ENCODE data around the gene ZBTB12.
"Not testable (repeated sequence)": the region's sequence is repeated elsewhere in the genome, so short reads cannot be mapped to it uniquely, and the experiment has no call there.

ZBTB12 gene

DNA sequence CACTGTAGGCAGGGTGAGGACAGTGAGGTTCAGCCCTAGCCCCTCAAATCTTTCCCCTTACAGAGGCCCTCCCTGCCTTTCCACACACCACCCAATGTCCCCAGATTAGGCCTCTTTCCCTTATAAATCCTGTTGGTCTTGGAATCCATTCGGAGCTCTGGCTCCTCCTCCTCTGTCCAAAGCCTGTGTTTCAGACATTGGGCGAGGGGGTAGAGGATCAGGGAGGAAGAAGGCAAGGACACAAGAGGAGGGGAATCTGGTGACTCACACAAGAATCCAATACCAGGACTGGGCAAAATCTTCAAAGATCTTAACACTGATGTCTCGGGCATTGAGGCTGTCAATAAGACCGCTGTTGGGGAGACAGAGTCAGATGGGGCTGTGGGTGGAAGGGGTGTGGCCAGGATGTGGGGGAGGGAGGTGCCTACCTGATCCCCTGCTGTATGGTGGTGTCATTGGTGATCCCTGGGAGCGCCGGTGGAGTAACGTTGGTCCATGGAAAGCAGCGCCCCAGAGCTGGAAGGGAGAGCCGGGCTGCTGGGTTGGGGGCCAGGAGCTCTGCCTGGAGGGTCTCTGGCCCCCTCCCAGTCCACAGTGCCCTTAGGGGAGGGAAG is 30.7 kb downstream of the ZBTB12 start:
- no peak for FAIRE-seq

DNA sequence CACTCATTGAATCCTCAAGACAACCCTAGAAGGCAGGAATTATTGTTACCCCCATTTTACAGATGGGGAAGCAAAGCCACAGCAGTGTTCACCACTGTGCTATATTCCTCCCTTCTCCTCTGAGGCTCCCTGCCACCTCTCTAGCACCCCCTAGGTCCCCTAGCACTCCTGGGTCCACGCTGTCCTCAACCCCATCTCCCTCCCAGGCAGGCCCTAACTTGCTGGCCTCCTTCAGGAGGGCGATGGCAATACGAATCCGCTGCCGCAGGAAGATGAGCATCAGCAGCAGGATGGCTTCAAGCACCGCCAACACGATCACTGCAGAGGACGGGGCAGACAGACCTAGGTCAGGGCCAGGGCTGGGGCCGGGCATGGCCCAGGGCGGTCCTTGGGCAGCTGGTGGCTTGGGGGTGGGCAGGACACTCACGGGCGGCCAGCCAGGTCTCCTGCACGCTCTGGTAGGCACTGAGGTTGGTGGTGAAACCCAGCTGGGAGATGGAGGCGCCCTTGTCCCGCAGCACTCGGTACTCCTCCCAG is 31.4 kb downstream of the ZBTB12 start:
- no peak for FAIRE-seq

DNA sequence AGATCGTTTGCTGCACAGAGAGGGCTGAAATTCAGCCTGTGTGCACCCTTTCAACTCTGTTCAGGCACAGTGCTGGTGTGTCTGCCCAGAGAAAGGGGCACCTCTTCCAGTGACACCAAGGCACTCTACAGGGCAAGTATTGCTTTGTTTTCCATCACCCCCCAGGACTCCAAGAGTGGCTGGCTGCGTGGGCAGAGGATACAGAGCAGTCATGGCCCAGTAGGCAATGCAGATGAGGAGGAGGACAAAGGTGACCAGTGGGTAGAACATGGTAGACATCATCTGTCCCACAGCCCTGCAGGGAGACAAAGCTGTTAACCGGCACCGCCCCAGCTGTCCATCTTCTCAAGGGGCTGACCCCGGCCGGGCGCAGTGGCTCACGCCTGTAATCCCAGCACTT is 32.5 kb downstream of the ZBTB12 start:
- no peak for FAIRE-seq

DNA sequence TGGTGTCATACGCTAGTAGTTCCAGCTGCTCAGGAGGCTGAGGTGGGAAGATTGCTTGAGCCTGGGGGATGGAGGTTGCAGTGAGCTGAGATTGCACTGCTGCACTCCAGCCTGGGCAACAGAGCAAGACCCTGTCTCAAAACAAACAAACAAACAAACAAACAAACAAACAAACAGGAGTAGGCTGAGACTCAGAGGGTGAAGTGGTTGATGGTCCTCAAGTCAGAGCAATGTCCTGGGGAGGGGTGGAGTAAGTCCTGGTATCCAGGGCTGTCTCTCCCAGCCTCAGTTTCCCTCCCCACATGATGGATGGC is 33.3 kb downstream of the ZBTB12 start:
- FAIRE-seq = not testable (repeated sequence)

DNA sequence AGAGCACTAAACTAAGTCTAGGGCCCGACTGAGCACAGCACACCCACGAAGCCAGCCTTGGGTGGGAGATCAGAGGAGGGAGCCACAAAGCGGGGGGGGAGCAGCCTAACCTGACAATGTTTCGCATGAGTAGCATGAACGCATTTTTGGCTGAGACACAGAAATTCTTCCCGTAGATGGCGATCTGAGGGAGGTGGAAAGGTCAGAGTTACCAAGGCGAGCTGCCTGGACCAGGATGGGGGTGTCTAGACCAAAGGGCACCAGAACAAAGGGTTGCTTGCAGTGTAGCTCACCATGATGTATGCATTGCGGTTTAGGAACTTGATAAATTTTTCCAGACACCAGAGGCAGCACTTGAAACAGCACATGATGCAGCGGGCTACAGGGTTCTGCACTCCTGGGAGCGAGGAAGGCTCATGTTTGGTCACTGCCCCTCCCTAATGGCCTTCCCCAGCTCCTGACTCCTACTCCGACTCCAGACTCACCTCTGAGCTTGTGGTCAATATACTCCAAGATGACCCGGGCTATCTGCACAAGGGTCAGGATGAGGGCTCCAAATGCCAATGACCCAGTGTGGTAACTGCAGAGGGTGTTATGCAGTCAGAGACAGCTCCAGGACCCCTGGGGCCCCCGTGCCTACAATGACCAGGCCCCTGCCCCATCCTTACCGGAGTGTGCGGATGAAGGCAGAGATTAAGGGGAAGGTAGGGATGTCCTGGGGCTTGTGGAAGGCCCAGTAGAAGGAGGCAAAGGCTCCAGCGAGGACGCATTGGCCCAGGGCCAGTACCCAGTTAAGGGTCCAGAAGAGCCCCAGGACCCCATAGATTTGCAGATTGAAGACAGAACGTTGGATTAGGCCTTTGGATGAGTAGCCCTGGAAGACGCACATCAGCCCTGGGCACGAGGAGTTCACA is 36.4 kb downstream of the ZBTB12 start:
- no peak for FAIRE-seq

DNA sequence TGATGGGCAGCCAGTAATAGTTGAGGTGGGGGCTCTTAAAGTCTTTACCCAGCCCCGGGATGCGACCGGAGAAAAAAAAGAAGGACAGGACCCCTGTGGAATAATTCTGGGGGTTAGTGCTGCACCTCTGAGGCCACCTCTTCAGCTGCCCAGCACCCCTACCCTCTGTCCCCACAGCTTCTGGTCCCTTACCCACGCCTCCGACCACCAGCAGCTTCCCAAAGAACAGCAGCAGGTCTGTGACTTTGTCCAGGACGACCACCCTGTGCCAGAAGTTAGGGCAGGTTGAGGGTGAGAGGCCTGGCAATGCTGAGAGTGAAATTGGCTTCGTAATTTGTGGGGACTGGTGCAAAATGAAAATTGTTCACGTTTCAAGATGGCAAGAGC is 37.1 kb downstream of the ZBTB12 start:
- no peak for FAIRE-seq

DNA sequence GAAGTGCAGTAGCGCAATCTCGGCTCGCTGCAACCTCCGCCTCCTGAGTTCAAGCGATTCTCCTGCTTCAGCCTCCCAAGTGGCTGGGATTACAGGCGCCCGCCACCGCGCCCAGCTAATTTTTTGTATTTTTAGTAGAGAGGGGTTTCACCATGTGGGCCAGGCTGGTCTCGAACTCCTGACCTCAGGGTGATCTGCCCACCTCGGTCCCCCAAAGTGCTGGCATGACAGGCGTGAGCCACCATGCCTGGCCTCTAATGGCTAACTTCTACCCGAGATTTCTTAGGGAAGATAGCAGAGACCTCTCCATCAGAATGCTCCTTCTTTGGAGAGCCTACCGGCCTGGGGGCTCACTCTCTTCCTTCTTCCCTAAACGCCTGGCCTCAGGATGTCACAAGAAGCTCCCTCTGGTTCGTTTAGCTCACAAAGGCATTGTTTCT is 37.7 kb downstream of the ZBTB12 start:
- not testable (repeated sequence) for FAIRE-seq

DNA sequence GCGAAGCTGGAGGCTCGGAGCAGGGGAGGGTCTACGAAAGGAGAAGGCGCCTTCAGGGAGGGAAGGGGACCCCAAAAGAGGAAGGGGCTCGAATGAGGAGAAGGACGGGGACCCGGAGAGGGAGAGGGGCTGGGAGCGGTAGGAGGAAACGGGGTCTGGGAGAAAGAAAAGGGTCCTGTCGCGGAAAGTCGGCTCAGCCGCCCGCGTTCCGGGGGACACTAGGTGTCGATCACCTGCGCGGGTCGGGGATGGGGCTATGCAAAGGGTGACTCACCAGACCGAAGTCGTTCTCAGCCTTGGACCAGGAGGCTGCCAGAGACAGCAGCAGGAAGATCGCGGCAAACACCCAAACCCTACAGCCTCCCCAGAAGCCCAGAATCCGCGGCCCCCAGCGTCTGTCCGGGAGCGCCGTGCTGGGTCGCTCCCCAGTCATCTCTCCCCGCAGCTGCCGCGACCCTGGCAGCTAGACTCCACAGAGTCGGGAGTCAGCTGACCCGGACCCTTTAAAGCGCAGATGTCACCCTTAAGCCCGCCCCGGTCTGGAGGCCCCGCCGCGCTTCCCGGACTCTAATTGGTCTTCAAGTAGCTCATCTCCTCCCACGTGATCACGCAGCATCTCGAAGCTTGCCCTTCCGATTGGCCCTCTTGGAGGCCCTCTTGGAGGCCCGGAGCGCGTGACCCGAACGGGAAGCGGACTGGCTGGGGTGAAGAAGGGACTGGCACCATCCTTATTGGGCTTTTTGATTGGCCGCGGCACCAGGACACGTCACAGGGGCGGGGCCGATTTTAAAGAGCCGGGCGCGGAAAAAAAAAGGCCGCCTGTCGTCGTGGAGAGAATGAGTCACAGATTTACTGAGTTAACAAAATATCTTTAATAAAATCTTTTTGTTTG is 39.3 kb downstream of the ZBTB12 start, which contains the start of gene NEU1:
Gene NEU1 (minus strand): TSS at position 478 of the 892 bp plus-strand sequence. CDS start 45 bp downstream, at position 433.
- FAIRE-seq = peak; percentile 92

DNA sequence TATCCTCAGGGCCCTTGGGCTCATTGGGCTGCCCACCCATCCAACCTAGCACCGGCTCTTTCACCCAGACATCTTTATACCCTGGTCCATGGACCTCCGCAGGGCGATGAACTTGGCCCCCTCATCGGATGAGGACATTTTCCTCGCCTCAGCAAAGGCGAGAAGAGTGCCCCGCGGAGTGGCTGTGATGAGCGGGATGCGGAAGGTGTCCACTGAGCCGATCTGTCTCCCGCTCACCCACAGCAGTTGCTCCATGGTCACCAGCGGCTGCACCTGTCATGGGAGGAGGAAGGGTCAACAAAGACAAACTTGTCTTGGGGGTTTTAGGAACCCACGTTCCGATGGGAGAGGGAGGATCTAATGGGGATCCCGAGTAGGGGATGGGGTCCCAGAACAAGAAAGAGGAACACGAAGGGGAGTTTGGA is 40.0 kb downstream of the ZBTB12 start:
- no peak for FAIRE-seq

DNA sequence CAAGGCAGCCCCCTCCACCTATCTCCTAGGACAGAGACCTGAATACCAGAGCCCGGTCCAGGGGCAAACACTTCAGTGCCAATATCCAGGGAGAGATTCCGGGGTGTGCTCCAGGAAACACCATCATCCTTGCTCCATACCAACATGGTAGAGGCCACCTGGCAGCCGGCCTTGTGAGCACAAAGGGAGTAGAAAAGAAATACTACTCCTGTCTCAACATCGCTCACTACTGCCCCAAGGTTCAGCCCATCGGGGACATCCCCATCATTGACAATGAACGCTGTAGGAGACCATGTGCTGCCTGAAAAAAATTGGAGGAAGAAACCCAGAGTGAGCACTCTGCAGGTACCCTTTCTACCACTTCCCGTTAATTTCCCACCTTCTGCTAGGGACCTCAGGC is 40.7 kb downstream of the ZBTB12 start:
- no peak for FAIRE-seq

DNA sequence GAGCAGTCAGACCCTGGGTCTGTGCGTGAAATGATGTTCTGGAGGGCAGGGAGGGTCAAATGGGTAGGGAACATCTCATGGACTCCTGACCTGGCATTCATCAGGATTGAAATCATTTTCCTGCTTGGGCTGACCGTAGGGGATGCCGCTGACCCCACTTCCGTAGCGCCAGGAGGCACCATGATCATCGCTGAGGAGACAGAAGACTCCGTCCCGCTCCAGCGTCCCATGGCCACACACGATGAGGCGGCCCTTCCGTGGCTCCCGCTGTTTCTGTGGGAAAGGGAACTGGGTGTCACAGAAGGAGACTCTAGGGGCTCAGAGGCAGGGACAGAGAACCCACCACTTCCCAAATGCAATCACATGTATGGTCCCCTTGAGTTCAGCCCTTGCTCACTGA is 41.5 kb downstream of the ZBTB12 start:
- no peak for FAIRE-seq

DNA sequence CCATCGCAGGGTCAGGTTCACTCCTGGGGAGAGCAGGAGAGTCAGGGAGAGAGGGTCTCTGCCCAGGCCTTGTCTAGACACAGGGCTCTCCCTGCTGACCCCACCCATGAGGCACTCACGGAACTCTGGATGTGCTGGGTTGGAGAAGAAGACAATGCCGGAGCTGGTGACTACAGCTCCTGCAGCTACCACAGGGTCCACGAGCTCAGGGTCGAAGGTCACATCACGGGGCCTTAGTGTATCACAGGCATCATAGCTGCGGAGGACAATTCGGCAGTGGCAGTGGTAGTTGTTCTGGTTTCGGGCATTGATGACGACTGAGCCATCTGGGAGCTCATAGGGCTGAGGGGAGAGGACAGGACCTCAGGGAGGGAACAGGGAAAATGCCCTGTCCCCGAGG is 42.0 kb downstream of the ZBTB12 start:
- no peak for FAIRE-seq

DNA sequence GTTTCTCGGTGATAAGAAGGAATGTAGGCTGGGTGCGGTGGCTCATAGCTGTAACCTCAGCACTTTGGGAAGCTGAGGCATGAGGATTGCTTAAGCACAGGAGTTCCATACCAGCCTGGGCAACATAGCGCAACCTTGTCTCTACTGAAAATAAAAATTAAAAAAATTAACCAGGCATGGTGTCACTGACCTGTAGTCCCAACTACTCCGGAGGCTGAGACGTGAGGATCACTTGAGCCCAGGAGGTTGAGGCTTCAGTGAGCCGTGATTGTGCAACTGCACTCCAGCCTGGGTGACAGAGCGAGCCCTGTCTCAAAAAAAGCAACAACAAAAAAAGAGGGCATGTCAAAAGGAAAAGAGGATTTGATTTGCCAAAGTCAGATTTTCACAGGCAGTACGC is 43.2 kb downstream of the ZBTB12 start:
- no peak for FAIRE-seq

DNA sequence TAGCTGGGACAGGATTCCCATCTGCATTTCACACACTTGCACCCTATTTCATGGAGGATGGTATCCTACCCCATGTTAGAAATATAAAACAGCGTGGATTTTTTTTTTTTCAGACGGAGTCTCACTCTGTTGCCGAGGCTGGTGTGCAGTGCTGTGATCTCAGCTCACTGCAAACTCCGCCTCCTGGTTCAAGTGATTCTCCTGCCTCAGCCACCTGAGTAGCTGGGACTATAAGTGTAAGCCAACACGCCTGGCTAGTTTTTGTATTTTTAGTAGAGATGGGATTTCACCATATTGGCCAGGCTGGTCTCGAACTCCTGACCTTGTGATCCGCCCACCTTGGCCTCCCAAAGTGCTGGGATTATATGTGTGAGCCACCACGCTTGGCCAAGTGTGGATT is 44.1 kb downstream of the ZBTB12 start:
- not testable (repeated sequence) for FAIRE-seq

DNA sequence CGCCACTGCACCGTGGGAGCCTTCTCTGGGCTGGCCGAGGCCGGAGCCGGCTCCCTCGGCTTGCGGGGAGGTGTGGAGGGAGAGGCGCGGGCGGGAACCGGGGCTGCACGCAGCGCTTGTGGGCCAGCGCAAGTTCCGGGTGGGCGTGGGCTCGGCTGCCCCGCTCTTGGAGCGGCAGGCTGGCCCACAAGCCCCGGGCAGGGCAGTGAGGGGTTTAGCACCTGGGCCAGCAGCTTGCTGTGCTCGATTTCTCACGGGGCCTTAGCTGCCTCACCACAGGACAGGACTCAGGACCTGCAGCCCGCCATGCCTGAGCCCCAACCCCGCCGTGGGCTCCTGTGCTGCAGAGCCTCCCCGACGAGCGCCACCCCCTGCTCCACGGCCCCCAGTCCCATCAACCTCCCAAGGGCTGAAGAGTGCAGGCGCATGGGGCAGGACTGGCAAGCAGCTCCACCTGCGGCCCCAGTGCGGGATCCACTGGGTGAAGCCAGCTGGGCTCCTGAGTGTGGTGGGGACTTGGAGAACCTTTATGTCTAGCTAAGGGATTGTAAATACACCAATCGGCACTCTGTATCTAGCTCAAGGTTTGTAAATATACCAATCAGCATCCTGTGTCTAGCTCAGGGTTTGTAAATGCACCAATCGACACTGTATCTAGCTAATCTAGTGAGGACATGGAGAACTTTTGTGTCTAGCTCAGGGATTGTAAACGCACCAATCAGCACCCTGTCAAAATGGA is 49.7 kb downstream of the ZBTB12 start:
- FAIRE-seq = not testable (repeated sequence)

DNA sequence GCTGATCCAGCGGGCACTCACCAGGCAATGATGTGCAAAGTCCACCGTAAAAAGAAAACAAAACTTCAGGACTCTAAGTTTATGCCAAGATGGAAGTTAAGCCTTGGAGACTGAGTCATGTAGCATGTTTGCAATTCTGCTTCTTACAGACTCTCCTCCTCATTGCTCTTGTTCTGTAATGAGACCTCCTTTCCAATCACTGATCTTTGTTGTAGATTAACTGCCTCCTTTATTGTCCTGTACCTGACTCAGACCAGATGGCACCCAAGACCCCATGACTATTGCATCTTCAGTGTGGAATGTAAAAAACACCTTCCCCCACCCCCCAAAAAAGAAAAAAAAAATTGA is 50.4 kb downstream of the ZBTB12 start:
- no peak for FAIRE-seq

DNA sequence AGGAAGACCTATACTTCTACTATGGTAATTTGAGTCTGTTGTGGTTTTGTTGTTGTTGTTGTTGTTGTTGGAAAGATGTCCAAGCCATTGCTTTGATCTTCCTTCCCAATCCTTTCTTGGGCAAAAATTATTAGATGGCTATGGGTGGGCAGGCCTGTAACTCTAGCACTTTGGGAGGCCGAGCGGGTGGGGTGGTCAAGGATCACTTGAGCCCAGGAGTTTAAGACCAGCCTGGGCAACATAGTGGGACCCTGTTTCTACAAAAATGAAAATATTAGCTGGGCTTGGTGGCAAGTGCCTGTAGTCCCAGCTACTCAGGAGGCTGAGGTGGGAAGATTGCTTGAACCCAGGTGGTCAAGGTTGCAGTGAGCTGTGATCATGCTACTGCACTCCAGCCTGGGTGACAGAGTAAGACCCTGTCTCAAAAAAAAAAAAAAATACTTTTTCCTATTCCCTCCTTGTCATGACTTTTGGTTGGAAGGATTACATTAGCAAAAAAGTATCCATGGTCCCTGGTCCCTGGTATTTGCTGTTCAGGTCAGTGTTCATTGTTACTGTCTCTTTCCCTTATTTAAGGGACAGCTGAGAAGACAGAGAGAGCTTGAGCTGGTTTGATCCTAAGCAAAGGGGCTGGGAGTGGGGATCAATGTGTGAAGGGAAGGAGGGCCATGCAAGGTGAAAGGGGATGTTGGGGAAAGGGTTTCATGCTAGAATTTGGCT is 51.0 kb downstream of the ZBTB12 start:
- FAIRE-seq = no peak
